Osteoblast (primary cell): ENCODE measurements around the gene USP10. TPM values are rescaled to one million over a fixed set of nuclear protein-coding genes. Genes with fewer than 3 reads are reported as not detected.

Experiments
- DNase-seq: peaks from one replicate; pipeline ENCODE4 v3.0.0; 2011; ENCODE audit warnings: low spot score, mixed read lengths; ENCODE audit not compliant: insufficient read length; ENCODE audit errors: missing footprints
- H2AFZ ChIP-seq: 2 replicates; pipeline ENCODE4 v1.6.0; 2011; ENCODE audit warnings: mild to moderate bottlenecking, low read length
- H3K27ac ChIP-seq: 2 replicates; pipeline ENCODE4 v1.5.1; 2011; ENCODE audit warnings: mild to moderate bottlenecking, low read depth, low read length, moderate library complexity
- H3K27me3 ChIP-seq: 2 replicates; pipeline ENCODE4 v1.6.0; 2012; ENCODE audit warnings: mild to moderate bottlenecking, control low read depth, inconsistent platforms, low read length, moderate library complexity; ENCODE audit not compliant: insufficient read depth
- H3K36me3 ChIP-seq: 2 replicates; pipeline ENCODE4 v1.5.1; 2011; ENCODE audit warnings: mild to moderate bottlenecking, low read length, control low read depth, moderate library complexity; ENCODE audit not compliant: insufficient read depth
- H3K4me1 ChIP-seq: 2 replicates; pipeline ENCODE4 v1.5.1; 2011; ENCODE audit warnings: mild to moderate bottlenecking, low read length, control low read depth, moderate library complexity; ENCODE audit not compliant: insufficient read depth
- H3K4me2 ChIP-seq: 2 replicates; pipeline ENCODE4 v1.6.0; 2011; ENCODE audit warnings: mild to moderate bottlenecking, low read length; ENCODE audit not compliant: insufficient read depth
- H3K4me3 ChIP-seq: fragments of 200-600 bp; sonication (generic); 3 replicates; pipeline ENCODE4 v1.5.1; 2012; ENCODE audit warnings: mild to moderate bottlenecking, low read length, inconsistent platforms; ENCODE audit not compliant: insufficient read depth
- H3K79me2 ChIP-seq: 2 replicates; pipeline ENCODE4 v1.6.0; 2012; ENCODE audit warnings: mild to moderate bottlenecking, low read length, control low read depth, inconsistent platforms; ENCODE audit not compliant: insufficient read depth
- H3K9me3 ChIP-seq: 2 replicates; pipeline ENCODE4 v1.5.1; 2011; ENCODE audit warnings: low read depth, low read length, control low read depth
- H4K20me1 ChIP-seq: 2 replicates; pipeline ENCODE4 v1.6.0; 2012; ENCODE audit warnings: mild to moderate bottlenecking, low read length, control low read depth; ENCODE audit not compliant: insufficient read depth
- CTCF ChIP-seq: IDR thresholded peaks from 2 replicates; pipeline ENCODE4 v1.5.1; 2011; ENCODE audit warnings: mild to moderate bottlenecking, low read depth, low read length, moderate library complexity; ENCODE audit errors: extremely low read depth
- total RNA-seq: library from RNA; depleted of rRNA; stranded (reverse); fragments of >200 nt; gene quantifications from 2 replicates; pipeline ENCODE4 v1.2.3, GENCODE V29; 2012

The USP10 gene
- total RNA-seq, 1 donor, result 43.1 TPM

DNA sequence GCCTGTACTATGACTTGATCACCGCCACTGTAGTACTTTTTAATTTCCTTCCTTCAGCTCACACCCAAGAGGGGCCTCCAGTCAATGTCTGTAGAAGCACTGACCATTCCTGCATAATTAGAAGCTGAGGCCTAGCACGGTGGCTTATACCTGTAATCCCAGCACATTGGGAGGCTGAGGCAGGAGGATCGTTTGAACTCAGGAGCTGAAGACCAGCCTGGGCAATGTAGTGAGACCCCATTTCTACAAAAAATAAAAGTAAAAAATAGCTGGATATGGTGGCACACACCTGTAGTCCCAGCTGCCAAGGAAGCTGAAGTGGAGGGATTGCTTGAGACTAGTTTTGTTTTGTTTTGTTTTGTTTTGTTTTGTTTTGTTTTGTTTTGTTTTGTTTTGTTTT, 45.6 kb upstream of the USP10 start:
- Histone ChIP-seq H3K4me1 (peaks cover 7% of the 10 kb centered on the region), H3K27me3 (no peaks in the 10 kb centered on the region), H2AFZ (no peak overlapping the region), H4K20me1 (peaks cover 13% of the 10 kb centered on the region), H3K4me3 (no peak overlapping the region), H3K79me2 (peaks cover 35% of the 10 kb centered on the region), H3K36me3 (peaks cover 63% of the 10 kb centered on the region), H3K4me2 (no peak overlapping the region), H3K9me3 (no peaks in the 10 kb centered on the region), H3K27ac (no peak overlapping the region)
- DNase-seq, result no peak
- TF ChIP-seq CTCF, result no peak

GRCh38 chr16:84654998-84655397, 44.8 kb upstream of the USP10 start:
- Histone ChIP-seq H2AFZ (no peak overlapping the region), H3K36me3 (peaks cover 69% of the 10 kb centered on the region), H4K20me1 (peaks cover 13% of the 10 kb centered on the region), H3K27ac (no peak overlapping the region), H3K27me3 (no peaks in the 10 kb centered on the region), H3K79me2 (peaks cover 29% of the 10 kb centered on the region), H3K4me1 (peaks cover 5% of the 10 kb centered on the region), H3K4me3 (no peak overlapping the region), H3K9me3 (no peaks in the 10 kb centered on the region), H3K4me2 (no peak overlapping the region)
- TF ChIP-seq CTCF, result no peak
- DNase-seq, result no peak

DNA sequence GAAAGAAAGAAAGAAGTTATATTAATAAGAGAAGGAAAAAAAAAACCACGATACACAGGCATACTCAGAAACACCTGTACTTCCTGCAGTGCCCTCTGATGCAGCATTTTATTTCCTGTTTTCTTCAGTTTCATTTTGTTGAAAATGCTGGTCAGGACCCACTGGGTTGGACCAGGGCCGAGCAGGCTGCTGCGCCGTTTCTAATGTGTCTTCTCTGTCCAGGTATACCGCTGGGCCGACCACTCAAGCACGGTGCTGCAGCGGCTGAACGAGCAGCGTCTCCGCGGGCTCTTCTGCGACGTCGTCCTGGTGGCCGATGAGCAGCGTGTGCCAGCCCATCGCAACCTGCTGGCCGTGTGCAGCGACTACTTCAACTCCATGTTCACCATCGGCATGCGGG, 43.2 kb upstream of the USP10 start:
- no peaks in the 10 kb centered on the region for H3K27me3 ChIP-seq

DNA sequence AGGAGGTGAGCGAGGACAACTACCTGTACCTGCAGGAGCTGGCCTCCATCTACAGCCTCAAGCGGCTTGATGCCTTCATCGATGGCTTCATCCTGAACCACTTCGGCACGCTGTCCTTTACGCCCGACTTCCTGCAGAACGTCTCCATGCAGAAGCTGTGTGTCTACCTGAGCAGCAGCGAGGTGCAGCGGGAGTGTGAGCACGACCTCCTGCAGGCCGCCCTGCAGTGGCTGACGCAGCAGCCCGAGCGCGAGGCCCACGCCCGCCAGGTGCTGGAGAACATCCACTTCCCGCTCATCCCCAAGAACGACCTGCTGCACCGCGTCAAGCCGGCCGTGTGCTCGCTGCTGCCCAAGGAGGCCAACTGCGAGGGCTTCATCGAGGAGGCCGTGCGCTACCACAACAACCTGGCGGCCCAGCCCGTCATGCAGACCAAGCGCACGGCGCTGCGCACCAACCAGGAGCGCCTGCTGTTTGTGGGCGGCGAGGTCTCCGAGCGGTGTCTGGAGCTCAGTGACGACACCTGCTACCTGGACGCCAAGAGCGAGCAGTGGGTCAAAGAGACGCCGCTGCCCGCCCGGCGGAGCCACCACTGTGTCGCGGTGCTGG, 42.5 kb upstream of the USP10 start:
- Histone ChIP-seq H3K9me3 (no peaks in the 10 kb centered on the region), H3K4me2 (no peak overlapping the region), H3K36me3 (peaks cover 65% of the 10 kb centered on the region), H3K27me3 (no peaks in the 10 kb centered on the region), H3K4me1 (no peaks in the 10 kb centered on the region), H4K20me1 (peaks cover 17% of the 10 kb centered on the region), H2AFZ (no peak overlapping the region), H3K27ac (no peak overlapping the region), H3K79me2 (peaks cover 22% of the 10 kb centered on the region), H3K4me3 (no peak overlapping the region)
- no peak for DNase-seq
- TF ChIP-seq CTCF, result no peak

More for the DNA sequence above, 43.2 kb upstream of the USP10 start:
- no peak for DNase-seq
- Histone ChIP-seq H2AFZ (no peak overlapping the region), H3K4me3 (no peak overlapping the region), H3K4me2 (no peak overlapping the region), H3K4me1 (no peaks in the 10 kb centered on the region), H3K27ac (no peak overlapping the region), H4K20me1 (peaks cover 11% of the 10 kb centered on the region), H3K9me3 (no peaks in the 10 kb centered on the region), H3K36me3 (peaks cover 65% of the 10 kb centered on the region), H3K79me2 (peaks cover 26% of the 10 kb centered on the region)
- no peak for TF ChIP-seq CTCF
